ENCODE results near the gene ZNF469.

ZNF469 gene

GRCh38 chr16:88415713-88416323 lies 33.1 kb downstream of the ZNF469 start:
- no peak for DNase-seq (ENCODE audit: low read depth)
- H3K4me3 ChIP-seq (ENCODE audit: low read depth, low read length): no peak overlapping the region

- no peak overlapping the region for H3K4me3 ChIP-seq (ENCODE audit: low read depth, low read length)
- no peak for DNase-seq (ENCODE audit: low read depth)
Observed at GRCh38 chr16:88416686-88417085, 33.9 kb downstream of the ZNF469 start.

- no peak for DNase-seq (ENCODE audit: low read depth)
- no peak overlapping the region for H3K4me3 ChIP-seq (ENCODE audit: low read depth, low read length)
Observed at GRCh38 chr16:88417684-88418476, 35.1 kb downstream of the ZNF469 start.

- no peak overlapping the region for H3K4me3 ChIP-seq (ENCODE audit: low read depth, low read length)
- no peak for DNase-seq (ENCODE audit: low read depth)
Observed at GRCh38 chr16:88418869-88419268, 36.1 kb downstream of the ZNF469 start.

- no peak overlapping the region for H3K4me3 ChIP-seq (ENCODE audit: low read depth, low read length)
- DNase-seq (ENCODE audit: low read depth): no peak
Observed at GRCh38 chr16:88419790-88420189, 37.0 kb downstream of the ZNF469 start.

- no peak for DNase-seq (ENCODE audit: low read depth)
- H3K4me3 ChIP-seq (ENCODE audit: low read depth, low read length): no peak overlapping the region
Observed at GRCh38 chr16:88420496-88420895, 37.7 kb downstream of the ZNF469 start.

GRCh38 chr16:88421301-88421700 lies 38.5 kb downstream of the ZNF469 start:
- DNase-seq (ENCODE audit: low read depth): no peak
- H3K4me3 ChIP-seq (ENCODE audit: low read depth, low read length): no peak overlapping the region

- no peak overlapping the region for H3K4me3 ChIP-seq (ENCODE audit: low read depth, low read length)
- no peak for DNase-seq (ENCODE audit: low read depth)
Observed at GRCh38 chr16:88421871-88422433, 39.2 kb downstream of the ZNF469 start.

- no peak for DNase-seq (ENCODE audit: low read depth)
- H3K4me3 ChIP-seq (ENCODE audit: low read depth, low read length): no peak overlapping the region
Observed at GRCh38 chr16:88422733-88423447, 40.1 kb downstream of the ZNF469 start.

- H3K4me3 ChIP-seq (ENCODE audit: low read depth, low read length): no peak overlapping the region
- DNase-seq (ENCODE audit: low read depth): no peak
Observed at GRCh38 chr16:88423448-88423850, 40.7 kb downstream of the ZNF469 start.

- no peak overlapping the region for H3K4me3 ChIP-seq (ENCODE audit: low read depth, low read length)
- DNase-seq (ENCODE audit: low read depth): peak; percentile 7
Observed at GRCh38 chr16:88424587-88425235, 42.0 kb downstream of the ZNF469 start.

- DNase-seq (ENCODE audit: low read depth): no peak
- H3K4me3 ChIP-seq (ENCODE audit: low read depth, low read length): no peak overlapping the region
Observed at GRCh38 chr16:88426018-88426417, 43.3 kb downstream of the ZNF469 start.

- DNase-seq (ENCODE audit: low read depth): no peak
- no peak overlapping the region for H3K4me3 ChIP-seq (ENCODE audit: low read depth, low read length)
Observed at GRCh38 chr16:88427376-88427775, 44.6 kb downstream of the ZNF469 start.

GRCh38 chr16:88428156-88428555 lies 45.4 kb downstream of the ZNF469 start:
- no peak overlapping the region for H3K4me3 ChIP-seq (ENCODE audit: low read depth, low read length)
- DNase-seq (ENCODE audit: low read depth): no peak

- no peak overlapping the region for H3K4me3 ChIP-seq (ENCODE audit: low read depth, low read length)
- no peak for DNase-seq (ENCODE audit: low read depth)
Observed at GRCh38 chr16:88428616-88429386, 46.0 kb downstream of the ZNF469 start.

GRCh38 chr16:88429387-88430184 lies 46.8 kb downstream of the ZNF469 start:
- peak overlapping the region; percentile 37 for H3K4me3 ChIP-seq (ENCODE audit: low read depth, low read length)
- DNase-seq (ENCODE audit: low read depth): no peak

- DNase-seq (ENCODE audit: low read depth): no peak
- peak overlapping the region; percentile 37 for H3K4me3 ChIP-seq (ENCODE audit: low read depth, low read length)
Observed at GRCh38 chr16:88430185-88430523, 47.4 kb downstream of the ZNF469 start.
